ENCODE results near the gene ZNF423. TPM values are rescaled to one million over a fixed set of nuclear protein-coding genes. Genes with fewer than 3 reads are reported as not detected.
A peak's percentile ranks its signal among the peaks of the same experiment; 100 is the strongest.

Gene ZNF423
- total and polyA plus RNA-seq, 4 donors = 1.1 to 14.8 (median 3.3) TPM

GRCh38 chr16:49600536-49600935 lies 255.4 kb downstream of the ZNF423 start:
- Histone ChIP-seq H3K9me3 (ENCODE audit: control insufficient read depth in 4 of 4, insufficient read depth in 3 of 4, low read length in 3 of 4) (no peaks in the 10 kb centered on the region), H3K36me3 (ENCODE audit: control insufficient read depth in 4 of 4, insufficient read depth in 4 of 4, low read length in 4 of 4) (no peaks in the 10 kb centered on the region), H3K4me1 (ENCODE audit: control insufficient read depth in 5 of 5, insufficient read depth in 5 of 5, low read length in 5 of 5) (peaks cover 0 to 20% (median 5%) of the 10 kb centered on the region in 5 donors), H3K27me3 (ENCODE audit: control insufficient read depth in 3 of 3, insufficient read depth in 3 of 3, low read length in 2 of 3) (no peaks in the 10 kb centered on the region), H3K4me3 (no peak overlapping the region), H3K27ac (ENCODE audit: low read depth in 1 of 2, low read length in 1 of 2) (no peak overlapping the region), H3K9ac (ENCODE audit: insufficient read depth in 1 of 2, low read length in 2 of 2) (no peak overlapping the region)
- WGBS, 2 donors = 90 to 92% methylated on average over 23 of the region's 23 CpGs
- ATAC-seq (ENCODE audit: insufficient read depth, low FRiP score) = no peak
- no peak for TF ChIP-seq CTCF (IDR thresholded peaks at IDR 0.05; ENCODE audit: control extremely low read depth, extremely low read depth)
- DNase-seq = peak in 1 of 3 donors; percentile 14

GRCh38 chr16:49599704-49600103 lies 256.2 kb downstream of the ZNF423 start:
- Histone ChIP-seq H3K4me1 (ENCODE audit: control insufficient read depth in 5 of 5, insufficient read depth in 5 of 5, low read length in 5 of 5) (peaks cover 0 to 29% (median 7%) of the 10 kb centered on the region in 5 donors), H3K9me3 (ENCODE audit: control insufficient read depth in 4 of 4, insufficient read depth in 3 of 4, low read length in 3 of 4) (no peaks in the 10 kb centered on the region), H3K4me3 (no peak overlapping the region), H3K27me3 (ENCODE audit: control insufficient read depth in 3 of 3, insufficient read depth in 3 of 3, low read length in 2 of 3) (no peaks in the 10 kb centered on the region), H3K36me3 (ENCODE audit: control insufficient read depth in 4 of 4, insufficient read depth in 4 of 4, low read length in 4 of 4) (no peaks in the 10 kb centered on the region), H3K27ac (ENCODE audit: low read depth in 1 of 2, low read length in 1 of 2) (no peak overlapping the region), H3K9ac (ENCODE audit: insufficient read depth in 1 of 2, low read length in 2 of 2) (no peak overlapping the region)
- DNase-seq (no peak), ATAC-seq (ENCODE audit: insufficient read depth, low FRiP score) (no peak)
- WGBS, 2 donors = 82 to 83% methylated on average over 8 of the region's 8 CpGs
- no peak for TF ChIP-seq CTCF (IDR thresholded peaks at IDR 0.05; ENCODE audit: control extremely low read depth, extremely low read depth)

GRCh38 chr16:49599281-49599680 lies 256.6 kb downstream of the ZNF423 start:
- TF ChIP-seq CTCF (IDR thresholded peaks at IDR 0.05; ENCODE audit: control extremely low read depth, extremely low read depth) = no peak
- H3K9me3 ChIP-seq (ENCODE audit: control insufficient read depth in 4 of 4, insufficient read depth in 3 of 4, low read length in 3 of 4) = no peaks in the 10 kb centered on the region
- H3K9ac ChIP-seq (ENCODE audit: insufficient read depth in 1 of 2, low read length in 2 of 2) = no peak overlapping the region
- H3K4me3 ChIP-seq = no peak overlapping the region
- H3K27me3 ChIP-seq (ENCODE audit: control insufficient read depth in 3 of 3, insufficient read depth in 3 of 3, low read length in 2 of 3) = no peaks in the 10 kb centered on the region
- ATAC-seq (ENCODE audit: insufficient read depth, low FRiP score) (no peak), DNase-seq (peak in 1 of 3 donors; percentile 4)
- 97 to 100% methylated on average over 2 of the region's 2 CpGs for WGBS, 2 donors
- H3K27ac ChIP-seq (ENCODE audit: low read depth in 1 of 2, low read length in 1 of 2) = no peak overlapping the region
- peaks cover 0 to 33% (median 7%) of the 10 kb centered on the region in 5 donors for H3K4me1 ChIP-seq (ENCODE audit: control insufficient read depth in 5 of 5, insufficient read depth in 5 of 5, low read length in 5 of 5)
- no peaks in the 10 kb centered on the region for H3K36me3 ChIP-seq (ENCODE audit: control insufficient read depth in 4 of 4, insufficient read depth in 4 of 4, low read length in 4 of 4)

Data from lung (tissue), 12 donors.